Thyroid gland (tissue), 4 donors: ENCODE results near the gene ABCC11.

Experiments
- POLR2A ChIP-seq, 2 donors: fragments of 450-650 bp; IDR thresholded peaks; one replicate each; pipeline ENCODE4 v1.6.1; 2017; ENCODE audit warnings: antibody characterized with exemption in 2 of 2, mild to moderate bottlenecking in 2 of 2, moderate library complexity in 1 of 2
- TF ChIP-seq, protein P1 (sequence below), 6 experiments: fragments of 200-600 bp in 3 of 6; fragments of 450-650 bp in 3 of 6; sonication (generic) in 3 of 6; IDR thresholded peaks; one replicate each; pipeline ENCODE4 v1.5.1; 2016 to 2019; ENCODE audit warnings: antibody characterized with exemption in 6 of 6, mild to moderate bottlenecking in 2 of 6, inconsistent platforms in 1 of 6, moderate library complexity in 1 of 6

DNA sequence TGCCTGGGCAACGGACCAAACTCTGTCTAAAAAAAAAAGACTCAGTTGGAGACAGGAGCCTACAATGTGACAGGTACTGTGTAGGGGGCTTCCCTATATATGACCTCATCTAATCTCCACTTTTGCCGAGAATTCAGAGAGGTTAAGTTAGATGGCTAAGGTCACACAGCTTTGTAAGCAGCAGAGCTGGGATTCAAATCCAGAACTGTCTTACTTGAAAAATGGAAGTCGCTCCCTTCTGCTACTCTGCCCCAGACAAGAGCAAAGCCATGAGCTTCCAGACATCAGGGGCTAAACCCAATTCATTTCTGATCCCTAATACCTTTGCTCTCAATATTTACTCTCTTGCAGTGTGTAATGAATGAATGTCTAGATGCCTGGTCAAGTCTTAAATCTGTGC, 50.0 kb downstream of the ABCC11 start:
- TF ChIP-seq, protein P1, sequence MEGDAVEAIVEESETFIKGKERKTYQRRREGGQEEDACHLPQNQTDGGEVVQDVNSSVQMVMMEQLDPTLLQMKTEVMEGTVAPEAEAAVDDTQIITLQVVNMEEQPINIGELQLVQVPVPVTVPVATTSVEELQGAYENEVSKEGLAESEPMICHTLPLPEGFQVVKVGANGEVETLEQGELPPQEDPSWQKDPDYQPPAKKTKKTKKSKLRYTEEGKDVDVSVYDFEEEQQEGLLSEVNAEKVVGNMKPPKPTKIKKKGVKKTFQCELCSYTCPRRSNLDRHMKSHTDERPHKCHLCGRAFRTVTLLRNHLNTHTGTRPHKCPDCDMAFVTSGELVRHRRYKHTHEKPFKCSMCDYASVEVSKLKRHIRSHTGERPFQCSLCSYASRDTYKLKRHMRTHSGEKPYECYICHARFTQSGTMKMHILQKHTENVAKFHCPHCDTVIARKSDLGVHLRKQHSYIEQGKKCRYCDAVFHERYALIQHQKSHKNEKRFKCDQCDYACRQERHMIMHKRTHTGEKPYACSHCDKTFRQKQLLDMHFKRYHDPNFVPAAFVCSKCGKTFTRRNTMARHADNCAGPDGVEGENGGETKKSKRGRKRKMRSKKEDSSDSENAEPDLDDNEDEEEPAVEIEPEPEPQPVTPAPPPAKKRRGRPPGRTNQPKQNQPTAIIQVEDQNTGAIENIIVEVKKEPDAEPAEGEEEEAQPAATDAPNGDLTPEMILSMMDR (IDR thresholded peaks at IDR 0.05) = no peak
- no peak for TF ChIP-seq POLR2A (IDR thresholded peaks at IDR 0.05)
